C4-2B (cell line): ENCODE measurements around the gene ASB3.
"Not testable (repeated sequence)": the region's sequence is repeated elsewhere in the genome, so short reads cannot be mapped to it uniquely, and the experiment has no call there.

Experiments
- H3K27ac ChIP-seq: fragments of 450-650 bp; 2 replicates; pipeline ENCODE4 v1.5.1; 2017
- ZFX ChIP-seq: fragments of 450-650 bp; IDR thresholded peaks from 2 replicates; pipeline ENCODE4 v1.6.1; 2017
- TF ChIP-seq, protein P1 (sequence below): fragments of 450-650 bp; conservative IDR thresholded peaks from 2 replicates; pipeline ENCODE4 v1.5.1; 2017; ENCODE audit warnings: mild to moderate bottlenecking

Gene ASB3

DNA sequence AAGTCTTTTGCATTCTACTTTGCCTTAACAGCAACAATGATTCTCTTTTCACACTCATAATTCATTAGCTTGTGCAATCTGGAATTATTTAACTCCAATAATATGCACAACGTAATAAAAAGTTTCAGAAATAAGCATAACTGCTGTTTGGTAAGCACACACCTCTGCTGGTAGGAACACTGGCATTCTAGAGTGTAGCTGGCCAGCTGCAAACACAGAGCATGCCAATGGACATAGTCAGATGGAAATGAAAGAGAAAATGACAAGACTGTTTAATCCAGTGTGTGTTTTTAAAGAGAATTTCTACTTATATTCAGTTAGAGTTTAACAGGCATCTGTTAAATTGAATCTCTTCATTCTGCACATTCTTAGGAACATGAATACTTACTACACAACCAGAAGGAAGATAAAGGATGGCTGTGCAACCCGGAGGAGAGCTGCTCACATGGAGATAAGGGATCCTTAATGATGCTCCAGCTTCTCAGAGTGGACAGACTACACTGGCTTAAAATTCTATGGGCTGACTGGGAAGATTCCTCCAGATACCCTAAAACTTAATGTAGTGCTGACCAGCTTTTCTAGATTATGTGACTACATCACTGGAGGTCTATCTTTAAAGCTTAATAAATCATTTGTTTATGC is 113.8 kb downstream of the ASB3 start:
- H3K27ac ChIP-seq: no peak overlapping the region
- TF ChIP-seq, protein P1, sequence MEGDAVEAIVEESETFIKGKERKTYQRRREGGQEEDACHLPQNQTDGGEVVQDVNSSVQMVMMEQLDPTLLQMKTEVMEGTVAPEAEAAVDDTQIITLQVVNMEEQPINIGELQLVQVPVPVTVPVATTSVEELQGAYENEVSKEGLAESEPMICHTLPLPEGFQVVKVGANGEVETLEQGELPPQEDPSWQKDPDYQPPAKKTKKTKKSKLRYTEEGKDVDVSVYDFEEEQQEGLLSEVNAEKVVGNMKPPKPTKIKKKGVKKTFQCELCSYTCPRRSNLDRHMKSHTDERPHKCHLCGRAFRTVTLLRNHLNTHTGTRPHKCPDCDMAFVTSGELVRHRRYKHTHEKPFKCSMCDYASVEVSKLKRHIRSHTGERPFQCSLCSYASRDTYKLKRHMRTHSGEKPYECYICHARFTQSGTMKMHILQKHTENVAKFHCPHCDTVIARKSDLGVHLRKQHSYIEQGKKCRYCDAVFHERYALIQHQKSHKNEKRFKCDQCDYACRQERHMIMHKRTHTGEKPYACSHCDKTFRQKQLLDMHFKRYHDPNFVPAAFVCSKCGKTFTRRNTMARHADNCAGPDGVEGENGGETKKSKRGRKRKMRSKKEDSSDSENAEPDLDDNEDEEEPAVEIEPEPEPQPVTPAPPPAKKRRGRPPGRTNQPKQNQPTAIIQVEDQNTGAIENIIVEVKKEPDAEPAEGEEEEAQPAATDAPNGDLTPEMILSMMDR: no peak
- TF ChIP-seq ZFX: no peak

DNA sequence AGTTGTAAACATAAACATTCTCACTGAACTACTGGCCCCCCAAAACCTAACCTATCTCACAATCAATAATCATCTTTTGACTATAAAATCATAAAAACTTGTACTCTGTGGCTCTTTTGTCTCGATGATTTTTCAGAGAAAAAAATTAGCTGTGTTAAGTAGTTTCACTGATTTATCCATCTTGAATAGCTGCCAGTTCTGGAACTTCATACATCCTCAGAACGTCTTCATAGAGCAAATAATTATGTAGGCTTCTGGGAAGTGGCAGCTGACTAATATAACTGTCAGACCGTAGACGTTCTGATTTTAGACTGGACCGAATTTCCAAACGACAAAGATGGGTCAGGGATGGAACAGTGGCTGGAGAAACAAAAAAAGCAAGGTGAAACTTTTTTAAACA is 116.4 kb downstream of the ASB3 start:
- TF ChIP-seq, protein P1: no peak
- TF ChIP-seq ZFX: no peak
- no peak overlapping the region for H3K27ac ChIP-seq

DNA sequence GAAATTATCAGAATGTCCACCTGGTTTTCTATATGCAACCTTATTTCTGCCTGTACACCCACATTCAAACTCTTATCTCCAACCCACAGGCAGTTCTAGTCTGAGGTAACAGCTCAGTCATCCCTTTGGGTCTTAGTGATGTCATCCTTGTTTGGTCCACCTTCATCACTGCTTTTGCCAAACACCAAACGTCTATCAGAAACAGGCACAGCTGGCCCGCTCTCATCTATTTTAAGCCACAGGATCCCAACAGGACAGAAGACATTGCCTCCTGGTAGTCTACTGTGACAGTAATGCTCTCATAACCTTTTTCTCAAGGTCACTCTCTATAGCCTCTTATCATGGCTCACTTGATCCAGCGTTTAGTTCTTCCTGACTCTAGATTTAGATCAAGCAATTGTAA is 118.1 kb downstream of the ASB3 start:
- TF ChIP-seq, protein P1: no peak
- no peak for TF ChIP-seq ZFX
- H3K27ac ChIP-seq: no peak overlapping the region

DNA sequence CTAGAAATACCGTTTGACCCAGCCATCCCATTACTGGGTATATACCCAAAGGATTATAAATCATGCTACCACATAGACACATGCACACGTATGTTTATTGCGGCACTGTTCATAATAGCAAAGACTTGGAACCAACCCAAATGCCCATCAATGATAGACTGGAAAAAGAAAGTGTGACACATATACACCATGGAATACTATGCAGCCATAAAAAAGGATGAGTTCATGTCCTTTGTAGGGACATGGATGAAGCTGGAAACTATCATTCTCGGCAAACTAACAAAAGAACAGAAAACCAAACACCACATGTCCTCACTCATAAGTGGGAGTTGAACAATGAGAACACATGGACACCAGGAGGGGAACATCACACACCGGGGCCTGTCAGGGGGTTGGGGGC is 119.6 kb downstream of the ASB3 start:
- not testable (repeated sequence) for H3K27ac ChIP-seq

DNA sequence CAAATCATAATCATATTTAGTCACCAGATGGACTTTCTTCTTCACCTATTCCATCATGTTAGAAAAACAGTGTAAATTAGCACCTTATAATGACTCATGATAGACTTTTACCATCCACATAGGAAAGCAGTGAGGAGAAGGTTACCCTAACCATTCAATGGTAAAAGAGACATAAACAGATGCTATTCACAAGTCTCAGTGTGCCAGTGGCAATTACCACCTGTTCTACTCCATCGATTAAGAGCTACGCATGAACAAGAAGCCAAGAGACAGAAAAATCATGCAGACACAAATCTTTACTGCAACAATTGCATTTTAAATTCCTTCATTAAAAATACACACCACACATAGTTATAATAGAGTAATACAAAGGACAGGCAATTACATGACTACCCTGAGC is 125.9 kb downstream of the ASB3 start:
- TF ChIP-seq, protein P1: no peak
- no peak for TF ChIP-seq ZFX
- H3K27ac ChIP-seq: no peak overlapping the region

DNA sequence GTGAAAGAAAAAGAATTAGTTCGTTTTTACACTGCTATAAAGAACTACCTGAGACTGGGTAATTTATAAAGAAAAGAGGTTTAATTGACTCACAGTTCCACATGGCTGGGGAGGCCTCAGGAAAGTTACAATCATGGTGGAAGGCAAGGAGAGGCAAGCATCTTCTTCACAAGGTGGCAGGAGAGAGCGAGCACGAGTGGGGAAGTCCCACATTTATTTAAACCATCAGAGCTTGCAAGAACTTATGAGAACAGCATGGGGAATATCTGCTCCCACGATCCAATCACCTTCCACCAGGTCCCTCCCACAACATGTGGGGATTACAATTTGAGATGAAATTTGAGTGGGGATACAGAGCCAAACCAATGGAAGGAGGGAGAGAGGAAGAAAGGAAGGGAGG is 128.3 kb downstream of the ASB3 start:
- H3K27ac ChIP-seq: not testable (repeated sequence)

DNA sequence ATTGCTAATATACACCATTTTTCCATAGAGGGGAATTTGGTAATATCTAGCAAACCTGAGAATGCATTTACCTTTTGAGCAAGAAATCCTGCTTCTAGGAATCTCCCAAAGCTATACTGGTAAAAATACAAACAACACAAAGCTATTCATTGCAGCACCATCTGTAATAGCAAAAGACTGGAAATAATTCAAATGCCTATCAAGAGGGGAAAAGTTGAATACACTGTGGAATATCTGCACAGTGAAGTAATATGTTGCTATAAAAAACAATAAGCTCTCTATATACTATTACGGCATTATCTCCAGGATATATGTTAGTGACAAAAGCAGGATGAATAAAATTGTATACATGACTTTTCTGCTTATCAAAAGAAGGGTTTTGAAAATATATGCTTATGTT is 131.5 kb downstream of the ASB3 start:
- TF ChIP-seq, protein P1: no peak
- no peak for TF ChIP-seq ZFX
- H3K27ac ChIP-seq: no peak overlapping the region

DNA sequence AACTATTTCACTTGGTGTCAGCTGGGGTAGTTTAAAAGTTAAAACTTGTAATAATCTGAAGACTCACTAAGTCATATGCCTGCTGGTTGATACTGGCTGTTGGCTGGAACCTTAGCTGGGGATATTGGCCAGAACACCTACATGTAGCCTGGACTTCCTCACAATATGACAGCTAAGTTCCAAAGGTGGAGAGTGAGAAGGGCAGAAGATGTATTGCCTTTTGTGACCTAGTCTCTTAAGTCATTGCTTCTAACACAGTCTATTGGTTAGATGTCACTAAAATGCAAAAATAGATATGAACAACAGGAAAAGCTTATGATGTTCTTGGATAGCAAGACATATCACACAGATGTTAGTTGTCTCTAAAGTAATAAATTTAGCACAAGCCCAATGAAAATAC is 132.4 kb downstream of the ASB3 start:
- H3K27ac ChIP-seq: no peak overlapping the region
- TF ChIP-seq, protein P1: no peak
- TF ChIP-seq ZFX: no peak
